AG10803 (cell line): ENCODE results near the gene MAK.
"Not testable (repeated sequence)": the region's sequence is repeated elsewhere in the genome, so short reads cannot be mapped to it uniquely, and the experiment has no call there.

Source experiments
- DNase-seq: peaks from one replicate; pipeline ENCODE4 v3.0.0; 2010; ENCODE audit warnings: low read depth
- H3K4me3 ChIP-seq: 2 replicates; pipeline ENCODE4 v1.5.1; 2011; ENCODE audit warnings: mild to moderate bottlenecking, low read length, control low read depth
- CTCF ChIP-seq: conservative IDR thresholded peaks from 2 replicates; pipeline ENCODE4 v1.5.1; 2011; ENCODE audit warnings: mild to moderate bottlenecking, low read length, control low read depth, inconsistent platforms

MAK gene

GRCh38 chr6:10749734-10750133 is 88.6 kb downstream of the MAK start:
- DNase-seq, result no peak
- TF ChIP-seq CTCF, result no peak
- no peak overlapping the region for H3K4me3 ChIP-seq

- peak within 1 kb of the TSS; percentile 93 for H3K4me3 ChIP-seq
- no peak for TF ChIP-seq CTCF
- peak; percentile 93 for DNase-seq
Measured at GRCh38 chr6:10747251-10747972, 90.9 kb downstream of the MAK start, which contains the start of gene TMEM14B. TMEM14B (plus strand) TSS chr6:10747805; CDS start chr6:10749246, 1,441 bp downstream.

GRCh38 chr6:10746915-10747250 is 91.5 kb downstream of the MAK start:
- DNase-seq, result peak; percentile 11
- no peak for TF ChIP-seq CTCF
- H3K4me3 ChIP-seq, result peak overlapping the region; percentile 93

GRCh38 chr6:10745116-10745515 is 93.2 kb downstream of the MAK start:
- no peak overlapping the region for H3K4me3 ChIP-seq
- TF ChIP-seq CTCF, result no peak
- no peak for DNase-seq

- TF ChIP-seq CTCF, result no peak
Measured at GRCh38 chr6:10743515-10743914, 94.8 kb downstream of the MAK start.

GRCh38 chr6:10742251-10742650 is 96.1 kb downstream of the MAK start:
- no peak for TF ChIP-seq CTCF
- no peak overlapping the region for H3K4me3 ChIP-seq

More at GRCh38 chr6:10743515-10743914, 94.8 kb downstream of the MAK start:
- no peak overlapping the region for H3K4me3 ChIP-seq
- no peak for DNase-seq

GRCh38 chr6:10741643-10742042 is 96.7 kb downstream of the MAK start:
- not testable (repeated sequence) for DNase-seq, H3K4me3 ChIP-seq

More at GRCh38 chr6:10742251-10742650, 96.1 kb downstream of the MAK start:
- no peak for DNase-seq
